ENCODE data around the gene ZCWPW2.

The ZCWPW2 gene

DNA sequence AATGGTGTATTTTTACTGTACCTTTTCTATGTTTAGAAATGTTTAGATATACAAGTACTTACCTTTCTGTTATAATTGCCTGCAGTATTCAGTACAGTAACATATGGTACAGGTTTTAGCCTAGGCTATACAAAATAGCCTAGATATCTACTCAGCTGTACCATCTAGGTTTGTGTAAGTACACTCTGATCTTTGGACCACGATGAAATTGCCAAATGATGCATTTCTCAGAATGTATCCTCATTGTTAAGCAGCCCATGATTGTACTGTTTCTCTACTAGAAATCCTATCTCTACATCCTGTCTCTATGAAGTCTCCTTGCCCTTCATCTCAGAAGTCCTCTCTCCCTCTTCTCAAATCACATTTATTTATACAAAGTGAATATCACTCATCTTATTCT is 32.8 kb upstream of the ZCWPW2 start:
- Histone ChIP-seq H3K4me2 (ENCODE audit: low read length) (no peak overlapping the region), H3K56ac (ENCODE audit: low read length) (no peak overlapping the region), H3K9ac (ENCODE audit: low read length) (no peak overlapping the region), H4K8ac (ENCODE audit: low read depth, low read length) (no peak overlapping the region), H3K4me3 (ENCODE audit: low read length) (no peak overlapping the region), H2BK15ac (replicated peaks; ENCODE audit: low read depth) (no peak overlapping the region), H3K23ac (ENCODE audit: low read length) (no peak overlapping the region), H3K27ac (ENCODE audit: low read depth, low read length) (no peak overlapping the region), H2BK5ac (ENCODE audit: low read length) (no peak overlapping the region), H3K4ac (ENCODE audit: low read depth, low read length) (no peak overlapping the region), H3K79me1 (ENCODE audit: low read length) (no peaks in the 10 kb centered on the region), H3K36me3 (ENCODE audit: control insufficient read depth, insufficient read depth, low read length) (no peaks in the 10 kb centered on the region), H3K18ac (ENCODE audit: low read length) (no peak overlapping the region), H2BK120ac (ENCODE audit: low read depth, low read length) (no peak overlapping the region), H3K27me3 (ENCODE audit: insufficient read depth, low read length, poor library complexity) (no peaks in the 10 kb centered on the region), H4K5ac (ENCODE audit: low read length) (no peak overlapping the region), H2AK5ac (ENCODE audit: low read length) (no peak overlapping the region), H3K79me2 (ENCODE audit: control insufficient read depth, insufficient read depth, low read length) (no peaks in the 10 kb centered on the region), H3K4me1 (ENCODE audit: control insufficient read depth, low read depth, low read length) (no peaks in the 10 kb centered on the region)
- DNase-seq, result no peak
- WGBS (ENCODE audit: extremely low coverage, insufficient coverage, low lambda C conversion rate), result no CpG with 5 or more reads among the region's 1 CpG

- WGBS (ENCODE audit: extremely low coverage, insufficient coverage, low lambda C conversion rate), result no CpG with 5 or more reads among the region's 2 CpGs
- H3K56ac ChIP-seq (ENCODE audit: low read length), result no peak overlapping the region
Observed at GRCh38 chr3:28316226-28316625, 32.3 kb upstream of the ZCWPW2 start.

DNA sequence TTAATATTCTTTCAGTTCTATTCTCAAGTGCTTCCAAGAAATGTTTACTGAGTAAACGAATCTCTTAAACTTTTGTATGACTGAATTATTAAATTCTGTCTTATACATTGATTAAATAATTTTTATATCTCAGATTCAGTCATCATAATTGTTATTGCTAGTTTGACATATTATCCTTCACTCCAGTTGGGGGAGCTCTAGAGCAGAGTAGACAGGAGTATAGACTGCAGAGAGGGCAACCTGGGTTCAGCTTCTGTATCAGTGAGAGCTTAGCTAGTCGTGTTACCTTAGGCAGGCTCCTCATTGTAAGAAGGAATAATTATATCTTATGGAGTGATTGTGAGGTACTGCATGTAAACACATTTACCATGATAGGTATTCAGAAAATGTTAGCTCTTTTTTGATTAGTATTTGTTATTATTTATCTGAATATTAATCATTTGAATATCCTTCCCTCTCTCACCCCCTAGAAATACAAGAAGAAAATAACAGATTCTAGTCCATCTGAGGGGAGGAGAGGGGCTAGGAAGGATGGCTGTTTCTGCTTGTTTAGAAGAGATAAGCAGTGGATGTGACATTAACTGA is 31.0 kb upstream of the ZCWPW2 start:
- no peak overlapping the region for H2AK5ac ChIP-seq (ENCODE audit: low read length)
- no peaks in the 10 kb centered on the region for H3K27me3 ChIP-seq (ENCODE audit: insufficient read depth, low read length, poor library complexity)
- no peak overlapping the region for H3K4me3 ChIP-seq (ENCODE audit: low read length)
- H3K4me1 ChIP-seq (ENCODE audit: control insufficient read depth, low read depth, low read length), result no peaks in the 10 kb centered on the region
- H2BK120ac ChIP-seq (ENCODE audit: low read depth, low read length), result no peak overlapping the region
- H3K4ac ChIP-seq (ENCODE audit: low read depth, low read length), result no peak overlapping the region
- H3K4me2 ChIP-seq (ENCODE audit: low read length), result no peak overlapping the region
- WGBS (ENCODE audit: extremely low coverage, insufficient coverage, low lambda C conversion rate), result no CpG with 5 or more reads among the region's 2 CpGs
- no peak overlapping the region for H2BK5ac ChIP-seq (ENCODE audit: low read length)
- no peaks in the 10 kb centered on the region for H3K79me1 ChIP-seq (ENCODE audit: low read length)
- no peak overlapping the region for H3K56ac ChIP-seq (ENCODE audit: low read length)
- H3K18ac ChIP-seq (ENCODE audit: low read length), result no peak overlapping the region
- peak; percentile 62 for DNase-seq
- H3K36me3 ChIP-seq (ENCODE audit: control insufficient read depth, insufficient read depth, low read length), result no peaks in the 10 kb centered on the region
- no peak overlapping the region for H3K27ac ChIP-seq (ENCODE audit: low read depth, low read length)
- H4K5ac ChIP-seq (ENCODE audit: low read length), result no peak overlapping the region
- no peak overlapping the region for H2BK15ac ChIP-seq (replicated peaks; ENCODE audit: low read depth)
- H4K8ac ChIP-seq (ENCODE audit: low read depth, low read length), result no peak overlapping the region
- no peak overlapping the region for H3K9ac ChIP-seq (ENCODE audit: low read length)
- H3K23ac ChIP-seq (ENCODE audit: low read length), result no peak overlapping the region
- H3K79me2 ChIP-seq (ENCODE audit: control insufficient read depth, insufficient read depth, low read length), result no peaks in the 10 kb centered on the region

More at GRCh38 chr3:28316226-28316625, 32.3 kb upstream of the ZCWPW2 start:
- Histone ChIP-seq H3K4me3 (ENCODE audit: low read length) (no peak overlapping the region), H3K27me3 (ENCODE audit: insufficient read depth, low read length, poor library complexity) (no peaks in the 10 kb centered on the region), H3K36me3 (ENCODE audit: control insufficient read depth, insufficient read depth, low read length) (no peaks in the 10 kb centered on the region), H3K9ac (ENCODE audit: low read length) (no peak overlapping the region), H3K27ac (ENCODE audit: low read depth, low read length) (no peak overlapping the region), H3K79me1 (ENCODE audit: low read length) (no peaks in the 10 kb centered on the region), H3K4me1 (ENCODE audit: control insufficient read depth, low read depth, low read length) (no peaks in the 10 kb centered on the region), H2BK15ac (replicated peaks; ENCODE audit: low read depth) (no peak overlapping the region), H2BK5ac (ENCODE audit: low read length) (no peak overlapping the region), H4K8ac (ENCODE audit: low read depth, low read length) (no peak overlapping the region), H3K4me2 (ENCODE audit: low read length) (no peak overlapping the region), H3K4ac (ENCODE audit: low read depth, low read length) (no peak overlapping the region), H3K18ac (ENCODE audit: low read length) (no peak overlapping the region), H3K23ac (ENCODE audit: low read length) (no peak overlapping the region), H2AK5ac (ENCODE audit: low read length) (no peak overlapping the region), H2BK120ac (ENCODE audit: low read depth, low read length) (no peak overlapping the region), H4K5ac (ENCODE audit: low read length) (no peak overlapping the region), H3K79me2 (ENCODE audit: control insufficient read depth, insufficient read depth, low read length) (no peaks in the 10 kb centered on the region)
- no peak for DNase-seq

GRCh38 chr3:28320981-28321380 is 27.5 kb upstream of the ZCWPW2 start:
- H3K4me3 ChIP-seq (ENCODE audit: low read length), result no peak overlapping the region
- no peak overlapping the region for H3K18ac ChIP-seq (ENCODE audit: low read length)
- H3K56ac ChIP-seq (ENCODE audit: low read length), result no peak overlapping the region
- no peaks in the 10 kb centered on the region for H3K27me3 ChIP-seq (ENCODE audit: insufficient read depth, low read length, poor library complexity)
- H3K79me2 ChIP-seq (ENCODE audit: control insufficient read depth, insufficient read depth, low read length), result no peaks in the 10 kb centered on the region
- no peak overlapping the region for H3K4ac ChIP-seq (ENCODE audit: low read depth, low read length)
- H2BK5ac ChIP-seq (ENCODE audit: low read length), result no peak overlapping the region
- no peak overlapping the region for H2BK15ac ChIP-seq (replicated peaks; ENCODE audit: low read depth)
- H2BK120ac ChIP-seq (ENCODE audit: low read depth, low read length), result no peak overlapping the region
- no peak overlapping the region for H4K8ac ChIP-seq (ENCODE audit: low read depth, low read length)
- H3K4me2 ChIP-seq (ENCODE audit: low read length), result no peak overlapping the region
- no peak overlapping the region for H3K23ac ChIP-seq (ENCODE audit: low read length)
- H3K36me3 ChIP-seq (ENCODE audit: control insufficient read depth, insufficient read depth, low read length), result peaks cover 2% of the 10 kb centered on the region
- no peak overlapping the region for H3K9ac ChIP-seq (ENCODE audit: low read length)
- no peak for DNase-seq
- H3K4me1 ChIP-seq (ENCODE audit: control insufficient read depth, low read depth, low read length), result no peaks in the 10 kb centered on the region
- H3K27ac ChIP-seq (ENCODE audit: low read depth, low read length), result no peak overlapping the region
- H2AK5ac ChIP-seq (ENCODE audit: low read length), result no peak overlapping the region
- no peaks in the 10 kb centered on the region for H3K79me1 ChIP-seq (ENCODE audit: low read length)
- H4K5ac ChIP-seq (ENCODE audit: low read length), result no peak overlapping the region

DNA sequence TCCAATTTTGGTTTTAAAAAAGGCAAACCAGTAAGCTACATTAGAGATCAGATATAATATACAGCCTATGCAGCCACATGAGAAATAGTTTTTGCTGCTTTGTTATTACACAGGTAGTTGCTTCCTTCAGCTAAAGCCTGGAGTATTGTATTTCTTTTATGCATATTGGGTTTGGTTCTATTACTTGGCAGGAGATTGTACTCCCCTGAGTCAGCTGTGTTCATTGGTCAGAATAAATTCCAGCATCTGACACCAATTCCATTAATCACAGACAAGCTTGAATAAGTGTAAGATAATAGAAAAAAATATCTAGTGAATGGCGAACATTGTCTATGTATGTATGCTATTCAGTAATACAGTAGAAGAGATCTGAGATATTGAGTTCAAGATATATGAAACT is 26.1 kb upstream of the ZCWPW2 start:
- Histone ChIP-seq H3K27ac (ENCODE audit: low read depth, low read length) (no peak overlapping the region), H3K56ac (ENCODE audit: low read length) (no peak overlapping the region), H3K4ac (ENCODE audit: low read depth, low read length) (no peak overlapping the region), H4K5ac (ENCODE audit: low read length) (no peak overlapping the region), H3K36me3 (ENCODE audit: control insufficient read depth, insufficient read depth, low read length) (peaks cover 2% of the 10 kb centered on the region), H3K79me2 (ENCODE audit: control insufficient read depth, insufficient read depth, low read length) (no peaks in the 10 kb centered on the region), H2BK15ac (replicated peaks; ENCODE audit: low read depth) (no peak overlapping the region), H3K9ac (ENCODE audit: low read length) (no peak overlapping the region), H4K8ac (ENCODE audit: low read depth, low read length) (no peak overlapping the region), H3K4me2 (ENCODE audit: low read length) (no peak overlapping the region), H3K4me3 (ENCODE audit: low read length) (no peak overlapping the region), H2BK120ac (ENCODE audit: low read depth, low read length) (no peak overlapping the region), H3K79me1 (ENCODE audit: low read length) (no peaks in the 10 kb centered on the region), H3K4me1 (ENCODE audit: control insufficient read depth, low read depth, low read length) (no peaks in the 10 kb centered on the region), H3K18ac (ENCODE audit: low read length) (no peak overlapping the region), H2AK5ac (ENCODE audit: low read length) (no peak overlapping the region), H2BK5ac (ENCODE audit: low read length) (no peak overlapping the region), H3K23ac (ENCODE audit: low read length) (no peak overlapping the region), H3K27me3 (ENCODE audit: insufficient read depth, low read length, poor library complexity) (no peaks in the 10 kb centered on the region)
- no CpG with 5 or more reads among the region's 1 CpG for WGBS (ENCODE audit: extremely low coverage, insufficient coverage, low lambda C conversion rate)
- no peak for DNase-seq

DNA sequence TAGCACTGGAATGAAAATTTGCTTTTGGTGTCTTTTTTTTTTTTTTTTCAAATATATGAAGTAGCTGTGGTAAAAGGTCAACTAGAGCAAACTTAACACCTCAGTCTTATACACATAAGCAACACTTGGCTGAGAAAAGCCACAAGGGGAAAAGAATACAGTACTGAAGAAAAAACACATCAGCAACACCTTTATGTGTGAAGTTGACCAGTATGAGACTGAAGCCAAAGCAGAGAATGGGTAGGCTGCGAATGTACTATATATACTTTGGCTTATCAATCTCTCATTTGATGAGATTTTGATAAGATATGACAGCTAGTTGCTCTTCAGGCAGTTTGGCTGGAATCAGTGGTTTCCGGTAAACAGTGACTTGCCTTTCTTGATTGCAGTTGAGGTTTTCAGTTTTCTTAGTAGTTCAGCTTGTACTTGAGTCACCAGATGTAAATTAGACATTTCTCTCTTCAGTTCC is 22.0 kb upstream of the ZCWPW2 start:
- no peaks in the 10 kb centered on the region for H3K79me1 ChIP-seq (ENCODE audit: low read length)
- no peak overlapping the region for H2BK15ac ChIP-seq (replicated peaks; ENCODE audit: low read depth)
- H3K56ac ChIP-seq (ENCODE audit: low read length), result no peak overlapping the region
- no peaks in the 10 kb centered on the region for H3K4me1 ChIP-seq (ENCODE audit: control insufficient read depth, low read depth, low read length)
- no peak for DNase-seq
- H3K27me3 ChIP-seq (ENCODE audit: insufficient read depth, low read length, poor library complexity), result no peaks in the 10 kb centered on the region
- H2BK120ac ChIP-seq (ENCODE audit: low read depth, low read length), result no peak overlapping the region
- H3K18ac ChIP-seq (ENCODE audit: low read length), result no peak overlapping the region
- no peak overlapping the region for H3K9ac ChIP-seq (ENCODE audit: low read length)
- H3K4ac ChIP-seq (ENCODE audit: low read depth, low read length), result no peak overlapping the region
- no peak overlapping the region for H3K4me2 ChIP-seq (ENCODE audit: low read length)
- WGBS (ENCODE audit: extremely low coverage, insufficient coverage, low lambda C conversion rate), result no CpG with 5 or more reads among the region's 2 CpGs
- no peak overlapping the region for H4K8ac ChIP-seq (ENCODE audit: low read depth, low read length)
- no peak overlapping the region for H3K27ac ChIP-seq (ENCODE audit: low read depth, low read length)
- no peak overlapping the region for H2BK5ac ChIP-seq (ENCODE audit: low read length)
- H4K5ac ChIP-seq (ENCODE audit: low read length), result no peak overlapping the region
- no peak overlapping the region for H2AK5ac ChIP-seq (ENCODE audit: low read length)
- no peak overlapping the region for H3K23ac ChIP-seq (ENCODE audit: low read length)
- no peaks in the 10 kb centered on the region for H3K79me2 ChIP-seq (ENCODE audit: control insufficient read depth, insufficient read depth, low read length)
- peaks cover 2% of the 10 kb centered on the region for H3K36me3 ChIP-seq (ENCODE audit: control insufficient read depth, insufficient read depth, low read length)
- H3K4me3 ChIP-seq (ENCODE audit: low read length), result no peak overlapping the region
